GM18499 (cell line): ENCODE data around the gene OR4S1.
"Not testable (repeated sequence)": the region's sequence is repeated elsewhere in the genome, so short reads cannot be mapped to it uniquely, and the experiment has no call there.

Experiments
- ATAC-seq: cut with Tn5 transposase; IDR thresholded peaks from one replicate; pipeline ENCODE4 v1.9.1; 2021; ENCODE audit warnings: moderate number of reproducible peaks; ENCODE audit not compliant: insufficient read depth, unreplicated experiment

OR4S1 gene

GRCh38 chr11:48305923-48306322 is at the start of gene OR4S1:
Gene OR4S1, plus strand, starts transcription at chr11:48306223. Its CDS starts 0 bp downstream, at chr11:48306223.
- ATAC-seq, result no peak

- no peak for ATAC-seq
Observed at GRCh38 chr11:48261600-48261999, 44.4 kb upstream of the OR4S1 start.

GRCh38 chr11:48263423-48263911 is 42.6 kb upstream of the OR4S1 start, which contains the start of gene OR4X1:
Gene OR4X1, plus strand, starts transcription at chr11:48263861. Its CDS starts 0 bp downstream, at chr11:48263861.
- ATAC-seq, result no peak

DNA sequence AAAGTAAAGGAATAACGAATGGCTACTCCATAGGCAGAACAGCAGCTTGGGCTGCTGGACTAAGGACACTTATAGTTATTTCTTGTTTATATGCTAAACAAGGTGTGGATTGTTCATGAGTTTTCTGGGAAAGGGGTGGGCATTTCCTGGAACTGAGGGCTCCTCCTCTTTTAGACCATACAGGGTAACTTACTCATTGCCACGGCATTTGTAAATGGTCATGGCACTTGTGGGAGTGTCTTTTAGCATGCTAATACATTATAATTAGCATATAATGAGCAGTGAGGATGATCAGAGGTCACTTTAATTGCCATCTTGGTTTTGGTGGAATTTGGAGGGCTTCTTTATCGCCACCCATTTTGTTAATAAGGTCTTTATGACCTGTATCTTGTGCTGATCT is 35.4 kb upstream of the OR4S1 start:
- ATAC-seq, result no peak

DNA sequence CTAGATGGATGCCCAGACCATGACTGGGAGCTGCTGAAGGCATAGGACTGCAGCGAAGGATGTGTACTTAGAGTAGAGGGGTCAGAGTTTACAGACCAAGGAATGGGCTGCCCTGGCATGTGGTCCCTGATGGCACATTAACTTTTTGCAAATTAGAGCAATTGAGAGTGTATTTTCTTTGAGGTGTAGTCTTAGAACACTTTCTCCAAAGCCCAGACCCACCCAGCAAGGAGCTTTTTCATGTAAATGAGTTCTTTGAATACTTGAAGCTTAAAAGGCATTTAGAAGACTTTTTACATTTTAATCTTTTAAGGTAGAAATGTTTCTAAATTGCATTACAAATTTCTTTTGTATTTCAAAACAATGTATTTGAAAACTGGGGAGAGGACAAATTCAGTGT is 33.4 kb upstream of the OR4S1 start:
- no peak for ATAC-seq

DNA sequence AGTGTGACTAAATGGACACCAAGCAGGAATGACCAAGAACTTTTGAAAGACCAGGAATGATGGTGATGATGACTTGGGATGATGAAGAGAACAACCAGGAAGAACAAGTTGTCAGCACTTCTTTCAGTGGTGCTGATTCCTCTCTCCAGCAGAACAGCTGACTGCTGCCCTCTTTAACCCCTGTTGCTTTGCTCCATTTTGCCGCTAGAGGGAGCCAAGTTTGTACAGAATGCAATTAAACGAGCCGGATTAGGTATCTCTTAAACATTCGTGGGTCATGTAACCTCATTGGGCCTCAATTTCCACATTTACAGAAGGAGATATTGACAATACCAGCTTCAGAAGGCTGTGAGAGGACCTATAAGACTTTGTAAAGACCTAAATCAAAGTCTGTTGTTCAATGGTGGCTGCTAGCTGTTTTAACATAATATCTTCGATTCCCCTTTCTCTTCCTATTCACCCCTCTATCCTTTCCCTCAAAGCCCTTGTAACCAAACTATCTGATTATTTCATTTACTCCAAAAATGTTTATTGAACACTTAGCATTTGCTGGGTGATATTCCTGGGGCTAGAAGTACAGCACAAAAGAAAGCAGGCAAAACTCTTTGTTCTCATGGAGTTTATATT is 1.9 kb downstream of the OR4S1 start:
- ATAC-seq, result no peak

GRCh38 chr11:48313590-48313989 is 7.6 kb downstream of the OR4S1 start:
- not testable (repeated sequence) for ATAC-seq

- not testable (repeated sequence) for ATAC-seq
Observed at GRCh38 chr11:48319813-48320212, 13.8 kb downstream of the OR4S1 start.

DNA sequence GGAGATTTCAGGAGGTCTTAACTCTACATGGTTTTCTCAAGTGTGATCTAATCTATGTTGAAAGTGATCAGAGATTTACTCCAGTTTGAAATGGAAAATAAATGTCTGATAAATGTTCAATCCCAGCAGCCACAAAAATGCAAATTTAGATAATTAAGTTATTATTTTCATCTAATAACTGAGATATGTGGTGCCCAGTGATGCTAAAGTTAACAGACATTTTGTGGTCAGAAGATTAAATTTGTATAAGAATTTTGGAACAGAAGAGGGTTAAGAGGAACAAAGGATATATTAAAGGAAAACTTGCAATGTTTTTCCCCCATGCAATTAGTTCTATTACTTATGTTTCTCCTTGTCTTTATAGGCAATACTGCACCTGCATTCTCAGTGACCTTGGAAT is 18.6 kb downstream of the OR4S1 start, which contains the start of gene OR4C3:
Gene OR4C3, plus strand, starts transcription at position 301 of the 400 bp plus-strand sequence. CDS start 102 bp downstream, outside the sequence.
- not testable (repeated sequence) for ATAC-seq

DNA sequence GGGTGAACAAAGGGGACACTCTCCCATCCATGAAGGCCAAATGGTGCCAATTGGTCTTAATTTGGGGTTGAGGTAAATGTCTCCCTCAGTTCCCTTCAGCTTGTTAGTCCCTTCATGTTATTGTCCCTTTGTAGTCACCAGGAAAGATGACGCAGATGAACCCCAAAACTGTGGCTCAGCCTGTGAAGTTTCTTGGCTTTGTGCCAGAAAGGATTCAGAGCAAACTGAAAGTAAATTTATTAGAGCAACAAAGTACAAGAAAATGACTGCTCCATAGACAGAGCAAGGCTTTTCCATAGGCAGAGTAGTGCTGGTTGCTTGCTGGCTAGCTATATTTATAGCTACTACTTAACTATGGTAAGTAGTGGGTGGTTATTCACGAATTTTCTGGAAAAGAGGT is 35.4 kb downstream of the OR4S1 start:
- no peak for ATAC-seq

DNA sequence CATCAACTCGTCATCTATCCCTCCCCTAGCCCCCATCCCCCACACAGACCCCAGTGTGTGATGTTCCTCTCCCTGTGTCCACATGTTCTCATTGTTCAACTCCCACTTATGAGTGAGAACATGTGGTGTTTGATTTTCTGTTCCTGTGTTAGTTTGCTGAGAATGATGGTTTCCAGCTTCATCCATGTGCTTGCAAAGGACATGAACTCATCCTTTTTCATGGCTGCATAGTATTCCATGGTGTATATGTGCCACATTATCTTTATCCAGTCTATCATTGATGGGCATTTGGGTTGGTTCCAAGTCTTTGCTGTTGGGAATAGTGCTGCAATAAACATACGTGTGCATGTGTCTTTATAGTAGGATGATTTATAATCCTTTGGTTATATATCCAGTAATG is 36.5 kb downstream of the OR4S1 start:
- not testable (repeated sequence) for ATAC-seq

GRCh38 chr11:48346286-48346685 is 40.3 kb downstream of the OR4S1 start:
- not testable (repeated sequence) for ATAC-seq

GRCh38 chr11:48354013-48354412 is 48.0 kb downstream of the OR4S1 start:
- no peak for ATAC-seq

DNA sequence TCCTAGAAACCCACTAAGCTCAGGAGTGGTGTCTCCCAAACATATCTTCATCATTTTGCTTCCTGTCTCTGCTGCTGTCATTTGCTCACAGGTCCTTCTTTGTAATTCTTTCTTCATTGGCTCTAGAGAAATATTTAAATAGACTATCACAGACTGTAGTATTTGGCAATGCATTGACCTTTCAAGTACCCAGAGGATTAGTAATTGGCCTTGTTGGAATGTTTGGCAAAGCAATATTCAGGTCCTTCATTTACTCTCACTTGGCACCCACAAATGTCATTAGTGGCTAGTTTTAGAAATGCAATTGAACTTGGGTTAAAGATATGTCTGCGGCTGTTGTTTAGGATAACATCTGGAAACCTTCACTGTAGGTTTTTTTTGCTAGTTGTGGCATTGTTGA is 48.7 kb downstream of the OR4S1 start:
- ATAC-seq, result no peak
